Body of pancreas (tissue), 4 donors: Measurements from ENCODE around the gene FAM174B. TPM values are rescaled to one million over a fixed set of nuclear protein-coding genes. Genes with fewer than 3 reads are reported as not detected.

Experiments
- ATAC-seq: fragments of 150-250 bp; one replicate; pipeline ENCODE4 v1.9.1; 2016
- DNase-seq, 4 donors: peaks; one replicate each; pipeline ENCODE4 v3.0.0-alpha.2; 2019
- H3K27ac ChIP-seq, 4 donors: fragments of 200-600 bp; sonication (generic); 1 replicate in 3 of 4; 2 replicates in 1 of 4; pipeline versions ENCODE4 v1.5.1 to v1.6.1; 2016 to 2019; ENCODE audit warnings: mild to moderate bottlenecking in 1 of 4, mixed read lengths in 1 of 4, moderate library complexity in 1 of 4
- H3K27me3 ChIP-seq, 2 donors: fragments of 200-600 bp; sonication (generic); one replicate each; pipeline ENCODE4 v1.6.0; 2016; ENCODE audit warnings: mild to moderate bottlenecking in 1 of 2
- H3K36me3 ChIP-seq, 2 donors: fragments of 200-600 bp; sonication (generic); replicated peaks in 1 of 2; 2 replicates each; pipeline ENCODE4 v1.5.1; 2016; ENCODE audit warnings: low read depth in 2 of 2; ENCODE audit not compliant: insufficient read depth in 1 of 2
- H3K4me1 ChIP-seq: fragments of 200-600 bp; sonication (generic); one replicate; pipeline ENCODE4 v1.6.0; 2016
- H3K4me3 ChIP-seq, 2 donors: fragments of 200-600 bp; sonication (generic); 1 replicate in 1 of 2; 2 replicates in 1 of 2; pipeline ENCODE4 v1.5.1; 2016 to 2019
- H3K9me3 ChIP-seq, 3 donors: fragments of 200-600 bp; sonication (generic); 1 replicate in 2 of 3; 2 replicates in 1 of 3; pipeline ENCODE4 v1.5.1; 2016
- CTCF ChIP-seq, 7 experiments: fragments of 450-650 bp in 4 of 7; fragments of 200-600 bp in 3 of 7; sonication (generic) in 3 of 7; IDR thresholded peaks; one replicate each; pipeline ENCODE4 v1.5.1; 2016 to 2019; ENCODE audit warnings: antibody characterized with exemption in 7 of 7
- POLR2A ChIP-seq, 3 donors: fragments of 450-650 bp; IDR thresholded peaks; one replicate each; pipeline ENCODE4 v1.6.1; 2016; ENCODE audit warnings: antibody characterized with exemption in 3 of 3, mild to moderate bottlenecking in 2 of 3
- WGBS, 2 donors: methylation state at CpG; one replicate each; pipeline ENCODE4 v1.1.5; 2017; 5-methylcytosine and 5-hydroxymethylcytosine counted together
- intact Hi-C: fragments of 100-400 bp; cut with DNase I; formaldehyde crosslinking; loops from one replicate; pipeline ENCODE4 v1.15.1; 2023
- total RNA-seq, 2 donors: library from RNA; depleted of rRNA; stranded (reverse); fragments of >200 nt; gene quantifications; one replicate each; pipeline ENCODE4 v1.1.0, GENCODE V29; 2016

The FAM174B gene
- total RNA-seq, 2 donors from 2014 or later: 51.4 to 59.9 TPM

DNA sequence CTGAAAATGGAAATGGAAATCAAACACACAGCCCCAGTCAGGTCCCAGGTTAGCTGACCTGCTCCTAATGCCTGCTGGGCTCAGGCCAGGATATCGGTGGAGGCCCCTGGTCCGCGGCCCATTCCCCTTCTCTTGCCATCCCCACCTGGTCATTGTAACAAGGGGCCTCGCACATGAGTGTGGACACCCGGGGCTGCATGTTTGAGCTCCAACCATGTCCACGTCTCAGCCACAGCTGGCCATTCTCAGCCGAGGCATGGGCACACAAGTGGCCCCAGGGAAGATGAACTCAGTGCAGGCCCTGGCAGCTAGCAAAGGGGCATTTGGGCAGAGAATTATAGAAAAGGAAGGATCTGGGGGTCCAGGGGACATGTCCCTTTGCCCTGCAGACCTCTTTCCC, 41.7 kb downstream of the FAM174B start:
- peak in 2 of 4 donors; percentile 18 to 19 for DNase-seq
- 72 to 85% methylated on average over 7 of the region's 7 CpGs for WGBS, 2 donors
- no peak for ATAC-seq
- Histone ChIP-seq H3K4me1 (peaks cover 56% of the 10 kb centered on the region), H3K4me3 (no peak overlapping the region), H3K27me3 (no peaks in the 10 kb centered on the region), H3K36me3 (no peaks in the 10 kb centered on the region), H3K27ac (peak overlapping the region in 3 of 4 donors; percentile 44 to 65 (median 53)), H3K9me3 (no peaks in the 10 kb centered on the region)
- no peak for TF ChIP-seq CTCF (IDR thresholded peaks at IDR 0.05)
- TF ChIP-seq POLR2A (IDR thresholded peaks at IDR 0.05): no peak
- intact Hi-C loops: no loop called here

DNA sequence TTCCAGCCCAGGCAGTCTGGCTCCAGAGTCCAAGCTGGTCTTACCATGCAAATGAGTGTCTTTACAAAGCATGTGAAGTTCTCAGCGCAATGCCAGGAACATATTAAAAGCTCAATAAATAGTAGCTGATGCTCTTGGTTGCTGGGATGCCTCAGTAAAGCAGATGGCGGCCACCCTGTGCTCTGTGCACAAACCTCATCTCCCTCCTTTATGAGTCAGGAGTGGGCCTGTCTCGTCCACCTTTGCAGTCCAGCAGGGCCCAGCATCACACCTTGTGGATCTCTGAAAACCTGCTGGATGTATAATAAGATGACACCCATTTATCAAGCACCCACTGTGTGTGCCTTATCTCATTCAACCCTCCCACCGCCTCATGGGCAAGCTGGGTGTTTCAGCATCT, 42.7 kb downstream of the FAM174B start:
- H3K9me3 ChIP-seq: no peaks in the 10 kb centered on the region
- intact Hi-C loops: no loop called here
- WGBS, 2 donors: 90 to 94% methylated on average over 4 of the region's 4 CpGs
- TF ChIP-seq CTCF (IDR thresholded peaks at IDR 0.05) (no peak), POLR2A (IDR thresholded peaks at IDR 0.05) (no peak)
- no peak overlapping the region for H3K27ac ChIP-seq
- no peaks in the 10 kb centered on the region for H3K36me3 ChIP-seq
- peak in 2 of 4 donors; percentile 5 to 8 for DNase-seq
- no peak for ATAC-seq
- H3K4me3 ChIP-seq: no peak overlapping the region
- H3K27me3 ChIP-seq: no peaks in the 10 kb centered on the region
- peaks cover 47% of the 10 kb centered on the region for H3K4me1 ChIP-seq

GRCh38 chr15:92611995-92612745, 43.4 kb downstream of the FAM174B start:
- H3K36me3 ChIP-seq: no peaks in the 10 kb centered on the region
- DNase-seq (peak in 2 of 4 donors; percentile 23 to 32), ATAC-seq (no peak)
- intact Hi-C loops: no loop called here
- H3K4me1 ChIP-seq: peaks cover 39% of the 10 kb centered on the region
- no peak overlapping the region for H3K27ac ChIP-seq
- TF ChIP-seq POLR2A (IDR thresholded peaks at IDR 0.05): no peak
- peak in 2 of 7 experiments; percentile 11 to 18 for TF ChIP-seq CTCF (IDR thresholded peaks at IDR 0.05)
- H3K9me3 ChIP-seq: no peaks in the 10 kb centered on the region
- H3K4me3 ChIP-seq: no peak overlapping the region
- H3K27me3 ChIP-seq: no peaks in the 10 kb centered on the region
- 71 to 76% methylated on average over 7 of the region's 7 CpGs for WGBS, 2 donors

DNA sequence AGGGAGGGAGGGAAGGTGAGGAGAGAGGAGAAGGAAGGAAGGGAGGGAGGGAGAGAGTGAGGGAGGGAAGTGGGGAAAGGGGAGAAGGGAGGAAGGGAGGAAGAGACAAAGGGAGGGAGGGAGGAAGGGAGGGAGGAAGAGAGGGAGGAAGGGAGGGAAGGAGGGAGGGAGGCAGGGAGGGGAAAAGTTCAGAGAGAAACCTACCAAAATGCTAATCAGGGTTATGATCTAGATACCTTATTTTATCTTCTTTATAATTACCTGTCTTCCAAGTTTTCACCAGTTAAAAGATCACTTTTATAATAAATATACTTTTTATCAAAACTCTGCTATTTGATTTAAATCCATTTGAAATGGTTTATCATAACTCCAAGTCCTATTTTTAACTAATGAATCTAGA, 44.4 kb downstream of the FAM174B start:
- H3K36me3 ChIP-seq: no peaks in the 10 kb centered on the region
- DNase-seq (no peak), ATAC-seq (no peak)
- no peaks in the 10 kb centered on the region for H3K9me3 ChIP-seq
- H3K27ac ChIP-seq: no peak overlapping the region
- H3K4me3 ChIP-seq: no peak overlapping the region
- no peak for TF ChIP-seq POLR2A (IDR thresholded peaks at IDR 0.05)
- no peak for TF ChIP-seq CTCF (IDR thresholded peaks at IDR 0.05)
- peaks cover 29% of the 10 kb centered on the region for H3K4me1 ChIP-seq
- intact Hi-C loops: no loop called here
- H3K27me3 ChIP-seq: no peaks in the 10 kb centered on the region

- H3K27ac ChIP-seq: no peak overlapping the region
- 90 to 92% methylated on average over 6 to 9 of the region's 9 CpGs for WGBS, 2 donors
- DNase-seq: peak in 1 of 4 donors; percentile 10
These were observed 45.5 kb downstream of the FAM174B start for GRCh38 chr15:92610101-92610520.

More at GRCh38 chr15:92610101-92610520, 45.5 kb downstream of the FAM174B start:
- TF ChIP-seq POLR2A (IDR thresholded peaks at IDR 0.05): no peak
- TF ChIP-seq CTCF (IDR thresholded peaks at IDR 0.05): no peak
- no peak for ATAC-seq
- Histone ChIP-seq H3K4me3 (no peak overlapping the region), H3K27me3 (no peaks in the 10 kb centered on the region), H3K36me3 (no peaks in the 10 kb centered on the region), H3K4me1 (peaks cover 20% of the 10 kb centered on the region), H3K9me3 (no peaks in the 10 kb centered on the region)
- intact Hi-C loops: no loop called here
